OCI-LY7 (cell line): ENCODE data around the gene UBE3C. TPM values are rescaled to one million over a fixed set of nuclear protein-coding genes. Genes with fewer than 3 reads are reported as not detected.
A peak's percentile ranks its signal among the peaks of the same experiment; 100 is the strongest.
"Not testable (repeated sequence)": the region's sequence is repeated elsewhere in the genome, so short reads cannot be mapped to it uniquely, and the experiment has no call there.

ENCODE experiments used
- BruUV-seq: library from RNA; stranded (reverse); fragments of 400-500 nt; replicated peaks from 2 replicates; lab custom pipeline; 2021; lab: Mats Ljungman, UMichigan
- CTCF ChIA-PET: fragments of 300-600 bp; sonication (Branson Sonifier 250); formaldehyde crosslinking; loops from one replicate; lab custom pipeline; 2022; ENCODE audit warnings: antibody characterized with exemption; ENCODE audit not compliant: unreplicated experiment; lab: Charles Lee
- POLR2A ChIA-PET: fragments of 300-600 bp; sonication (Branson Sonifier 250); formaldehyde crosslinking; loops from one replicate; lab custom pipeline; 2022; ENCODE audit warnings: antibody characterized with exemption; lab: Charles Lee
- DNase-seq: peaks from one replicate; pipeline ENCODE4 v3.0.0-alpha.2; 2015; ENCODE audit warnings: low spot score
- H2AFZ ChIP-seq: fragments of 200-600 bp; sonication (generic), shearing (Covaris generic); 2 replicates; pipeline ENCODE4 v1.6.1; 2014; ENCODE audit warnings: mild to moderate bottlenecking, antibody characterized with exemption, low read length, moderate library complexity
- H3K27ac ChIP-seq: fragments of 200-600 bp; sonication (generic); 2 replicates; pipeline ENCODE4 v1.5.1; 2014; ENCODE audit warnings: mixed run types, low read depth, mild to moderate bottlenecking, moderate library complexity, low read length, inconsistent platforms; ENCODE audit not compliant: poor library complexity, severe bottlenecking
- H3K36me3 ChIP-seq: fragments of 200-600 bp; sonication (generic); 2 replicates; pipeline ENCODE4 v1.6.1; 2014; ENCODE audit warnings: mild to moderate bottlenecking, antibody characterized with exemption, low read length, moderate library complexity, mixed read lengths; ENCODE audit not compliant: insufficient read depth
- H3K4me1 ChIP-seq: fragments of 200-600 bp; sonication (generic); 2 replicates; pipeline ENCODE4 v1.5.1; 2014; ENCODE audit warnings: mild to moderate bottlenecking, low read length; ENCODE audit not compliant: insufficient read depth, poor library complexity, severe bottlenecking
- H3K4me2 ChIP-seq: fragments of 200-600 bp; sonication (generic); 2 replicates; pipeline ENCODE4 v1.6.1; 2014; ENCODE audit warnings: mild to moderate bottlenecking, low read length
- H3K4me3 ChIP-seq: fragments of 200-600 bp; sonication (generic); 2 replicates; pipeline ENCODE4 v1.5.1; 2014; ENCODE audit warnings: mild to moderate bottlenecking, low read depth, low read length; ENCODE audit not compliant: poor library complexity, severe bottlenecking
- H3K79me2 ChIP-seq: fragments of 200-600 bp; sonication (generic); 2 replicates; pipeline ENCODE4 v1.6.1; 2016; ENCODE audit warnings: low read depth, mild to moderate bottlenecking, low read length, moderate library complexity, mixed read lengths; ENCODE audit not compliant: insufficient read depth
- H3K9me2 ChIP-seq: fragments of 200-600 bp; sonication (generic); 2 replicates; pipeline ENCODE4 v1.6.1; 2016; ENCODE audit warnings: mild to moderate bottlenecking, low read length, mixed read lengths; ENCODE audit not compliant: insufficient read depth
- H3K9me3 ChIP-seq: fragments of 200-600 bp; sonication (generic); 2 replicates; pipeline ENCODE4 v1.6.1; 2014; ENCODE audit warnings: mild to moderate bottlenecking, mixed run types, low read length, mixed read lengths
- H4K20me1 ChIP-seq: fragments of 200-600 bp; sonication (generic); 2 replicates; pipeline ENCODE4 v1.6.1; 2014; ENCODE audit warnings: mild to moderate bottlenecking, antibody characterized with exemption, low read length, moderate library complexity, mixed read lengths; ENCODE audit not compliant: insufficient read depth
- CTCF ChIP-seq: fragments of 200-600 bp; sonication (generic); conservative IDR thresholded peaks from 2 replicates; pipeline ENCODE4 v1.5.1; 2014; ENCODE audit warnings: mild to moderate bottlenecking, antibody characterized with exemption, low read length, moderate library complexity, mixed read lengths
- EZH2phosphoT487 ChIP-seq: fragments of 200-600 bp; sonication (generic); IDR thresholded peaks from 2 replicates; pipeline ENCODE4 v1.6.1; 2018; ENCODE audit warnings: low read depth, borderline replicate concordance, mild to moderate bottlenecking, mixed run types, antibody characterized with exemption, low read length, moderate library complexity, mixed read lengths
- intact Hi-C: fragments of 100-400 bp; cut with micrococcal nuclease; formaldehyde crosslinking; loops from one replicate; pipeline ENCODE4 v1.10.0; 2022; ENCODE audit not compliant: unreplicated experiment
- total RNA-seq, 2 experiments: library from RNA; depleted of rRNA in 1 of 2; stranded (reverse); fragments of >200 nt in 1 of 2; shearing (Covaris generic) in 1 of 2; gene quantifications; 2 replicates each; pipeline ENCODE4 v1.2.3, GENCODE V29; 2014 to 2022

Gene UBE3C
- total RNA-seq, 2 experiments from 2014 or later = 60.4 to 66.1 TPM

- POLR2A ChIA-PET = interaction anchor here (0.5 to 0.6 kb wide), 3 partner anchors 58 to 212 kb away, joined by 3 to 5 read pairs (median 4); no protein-coding TSS in a partner anchor
- Histone ChIP-seq H3K9me3 (no peaks in the 10 kb centered on the region), H3K4me1 (no peaks in the 10 kb centered on the region), H3K9me2 (no peaks in the 10 kb centered on the region), H3K4me3 (no peak overlapping the region), H4K20me1 (no peaks in the 10 kb centered on the region), H3K79me2 (no peaks in the 10 kb centered on the region), H3K4me2 (no peak overlapping the region), H3K36me3 (peaks cover 25% of the 10 kb centered on the region), H2AFZ (no peak overlapping the region), H3K27ac (no peak overlapping the region)
- no TSS peak for BruUV-seq
- DNase-seq = no peak
- intact Hi-C loops = loop anchor here (2.0 to 5.0 kb wide), 2 partner anchors 68 to 300 kb away; no protein-coding TSS in a partner anchor
- CTCF ChIA-PET = interaction anchor here (0.6 to 1.7 kb wide), 2 partner anchors 66 to 132 kb away, joined by 3 read pairs; no protein-coding TSS in a partner anchor
- TF ChIP-seq CTCF (no peak), EZH2phosphoT487 (no peak)
Observed at GRCh38 chr7:157272351-157273207, 133.9 kb downstream of the UBE3C start.

GRCh38 chr7:157273208-157274093 is 134.7 kb downstream of the UBE3C start:
- peak; percentile 67 for DNase-seq
- peaks cover 16% of the 10 kb centered on the region for H3K36me3 ChIP-seq
- no peaks in the 10 kb centered on the region for H3K9me3 ChIP-seq
- no peaks in the 10 kb centered on the region for H4K20me1 ChIP-seq
- H2AFZ ChIP-seq = no peak overlapping the region
- no peaks in the 10 kb centered on the region for H3K79me2 ChIP-seq
- intact Hi-C loops = loop anchor here (2.0 to 5.0 kb wide), 2 partner anchors 67 to 301 kb away; no protein-coding TSS in a partner anchor
- no peaks in the 10 kb centered on the region for H3K9me2 ChIP-seq
- H3K27ac ChIP-seq = no peak overlapping the region
- peak; percentile 91 for TF ChIP-seq CTCF
- no peak for TF ChIP-seq EZH2phosphoT487
- no peak overlapping the region for H3K4me3 ChIP-seq
- POLR2A ChIA-PET = no interaction called here
- no TSS peak for BruUV-seq
- no peak overlapping the region; the same call in 1 of the 2 replicates for H3K4me2 ChIP-seq
- no peaks in the 10 kb centered on the region for H3K4me1 ChIP-seq
- CTCF ChIA-PET = interaction anchor here (1.7 kb wide), 1 partner anchor 66 kb away, joined by 3 read pairs; no protein-coding TSS in a partner anchor

- H3K4me2 ChIP-seq, POLR2A ChIA-PET, H3K9me2 ChIP-seq, H3K4me3 ChIP-seq, H3K79me2 ChIP-seq, BruUV-seq, DNase-seq, H3K27ac ChIP-seq, H4K20me1 ChIP-seq, H3K4me1 ChIP-seq, H2AFZ ChIP-seq, H3K9me3 ChIP-seq: not testable (repeated sequence)
- CTCF ChIA-PET = interaction anchor here (1.7 kb wide), 1 partner anchor 65 kb away, joined by 3 read pairs; no protein-coding TSS in a partner anchor
- peaks cover 13% of the 10 kb centered on the region; the same call in 1 of the 2 replicates for H3K36me3 ChIP-seq
- intact Hi-C loops = loop anchor here (5.0 kb wide), 1 partner anchor 302 kb away; no protein-coding TSS in a partner anchor
Observed at GRCh38 chr7:157274094-157274634, 135.4 kb downstream of the UBE3C start.
